HEK293T (cell line): ENCODE data around the gene HTR3D.
"Not testable (repeated sequence)": the region's sequence is repeated elsewhere in the genome, so short reads cannot be mapped to it uniquely, and the experiment has no call there.

Experiments
- CTCF ChIA-PET: fragments of 350-600 bp; formaldehyde crosslinking; extraction: SDS; loops from one replicate; lab custom pipeline; 2021; ENCODE audit warnings: antibody characterized with exemption, inconsistent platforms; lab: Yijun Ruan, JAX
- POLR2A ChIA-PET: fragments of 350-600 bp; formaldehyde crosslinking; extraction: SDS; loops from one replicate; lab custom pipeline; 2020; ENCODE audit warnings: antibody characterized with exemption, inconsistent platforms; lab: Yijun Ruan, JAX
- DNase-seq: peaks from one replicate; pipeline ENCODE4 v3.0.0; 2012; ENCODE audit warnings: mixed read lengths; ENCODE audit errors: extremely low spot score
- ARNT ChIP-seq: fragments of 450-650 bp; IDR thresholded peaks from 2 replicates; pipeline ENCODE4 v1.6.1; 2017; ENCODE audit warnings: mild to moderate bottlenecking
- BHLHE40 ChIP-seq: fragments of 450-650 bp; IDR thresholded peaks from 2 replicates; pipeline ENCODE4 v1.6.1; 2016; ENCODE audit warnings: mild to moderate bottlenecking, moderate library complexity, borderline replicate concordance
- CTBP1 ChIP-seq: fragments of 450-650 bp; IDR thresholded peaks from 2 replicates; pipeline ENCODE4 v1.6.1; 2016; ENCODE audit warnings: borderline replicate concordance
- ELF4 ChIP-seq: fragments of 450-650 bp; IDR thresholded peaks from 2 replicates; pipeline ENCODE4 v1.6.1; 2017; ENCODE audit warnings: antibody characterized with exemption
- FOXA1 ChIP-seq: fragments of 450-650 bp; IDR thresholded peaks from 2 replicates; pipeline ENCODE4 v1.6.1; 2016; ENCODE audit warnings: mild to moderate bottlenecking
- FOXK2 ChIP-seq: fragments of 450-650 bp; IDR thresholded peaks from 2 replicates; pipeline ENCODE4 v1.6.1; 2016; ENCODE audit warnings: mild to moderate bottlenecking
- FOXM1 ChIP-seq: fragments of 450-650 bp; IDR thresholded peaks from 2 replicates; pipeline ENCODE4 v1.6.1; 2017; ENCODE audit warnings: mild to moderate bottlenecking, borderline replicate concordance
- HDGF ChIP-seq: fragments of 450-650 bp; IDR thresholded peaks from 2 replicates; pipeline ENCODE4 v1.6.1; 2017; ENCODE audit warnings: antibody characterized with exemption, borderline replicate concordance
- L3MBTL2 ChIP-seq: fragments of 450-650 bp; conservative IDR thresholded peaks from 2 replicates; pipeline ENCODE4 v1.6.1; 2016; ENCODE audit warnings: mild to moderate bottlenecking
- LEF1 ChIP-seq: fragments of 450-650 bp; IDR thresholded peaks from 2 replicates; pipeline ENCODE4 v1.6.1; 2017; ENCODE audit warnings: mild to moderate bottlenecking, borderline replicate concordance
- NFRKB ChIP-seq: fragments of 450-650 bp; IDR thresholded peaks from 2 replicates; pipeline ENCODE4 v1.6.1; 2016; ENCODE audit warnings: mild to moderate bottlenecking, moderate library complexity
- SP1 ChIP-seq: fragments of 450-650 bp; IDR thresholded peaks from 2 replicates; pipeline ENCODE4 v1.6.1; 2017
- SUZ12 ChIP-seq: fragments of 450-650 bp; IDR thresholded peaks from 2 replicates; pipeline ENCODE4 v1.6.1; 2016; ENCODE audit warnings: mild to moderate bottlenecking
- TARDBP ChIP-seq: fragments of 450-650 bp; IDR thresholded peaks from 2 replicates; pipeline ENCODE4 v1.6.1; 2016
- ZNF384 ChIP-seq: fragments of 450-650 bp; IDR thresholded peaks from 2 replicates; pipeline ENCODE4 v1.6.1; 2016
- TF ChIP-seq, protein P1 (sequence below): fragments of 450-650 bp; IDR thresholded peaks from 2 replicates; pipeline ENCODE4 v1.6.1; 2016

The HTR3D gene

DNA sequence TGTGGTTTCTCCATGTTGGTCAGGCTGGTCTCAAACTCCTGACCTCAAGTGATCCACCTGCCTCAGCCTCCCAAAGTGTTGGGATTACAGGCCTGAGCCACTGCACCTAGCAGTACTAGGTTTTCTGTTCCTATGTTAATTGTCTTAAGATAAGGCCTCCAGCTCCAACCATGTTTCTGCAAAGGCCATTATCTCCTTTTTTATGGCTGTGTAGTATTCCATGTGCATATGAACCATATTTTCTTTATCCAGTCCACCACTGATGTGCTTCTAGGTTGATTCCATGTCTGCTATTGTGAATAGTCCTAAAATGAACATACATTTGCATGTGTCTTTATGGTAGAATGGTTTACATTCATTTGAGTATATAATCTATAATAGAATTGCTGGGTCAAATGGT, 31.1 kb downstream of the HTR3D start:
- no peak for DNase-seq
- TF ChIP-seq ELF4 = no peak
- TF ChIP-seq CTBP1 = no peak
- TF ChIP-seq SUZ12 = no peak
- TF ChIP-seq SP1 = no peak
- TF ChIP-seq HDGF = no peak
- TF ChIP-seq ARNT = no peak
- no peak for TF ChIP-seq LEF1
- no peak for TF ChIP-seq TARDBP
- TF ChIP-seq BHLHE40 = no peak
- TF ChIP-seq, protein P1, sequence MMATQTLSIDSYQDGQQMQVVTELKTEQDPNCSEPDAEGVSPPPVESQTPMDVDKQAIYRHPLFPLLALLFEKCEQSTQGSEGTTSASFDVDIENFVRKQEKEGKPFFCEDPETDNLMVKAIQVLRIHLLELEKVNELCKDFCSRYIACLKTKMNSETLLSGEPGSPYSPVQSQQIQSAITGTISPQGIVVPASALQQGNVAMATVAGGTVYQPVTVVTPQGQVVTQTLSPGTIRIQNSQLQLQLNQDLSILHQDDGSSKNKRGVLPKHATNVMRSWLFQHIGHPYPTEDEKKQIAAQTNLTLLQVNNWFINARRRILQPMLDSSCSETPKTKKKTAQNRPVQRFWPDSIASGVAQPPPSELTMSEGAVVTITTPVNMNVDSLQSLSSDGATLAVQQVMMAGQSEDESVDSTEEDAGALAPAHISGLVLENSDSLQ = no peak
- TF ChIP-seq NFRKB = no peak
- TF ChIP-seq FOXK2 = no peak
- POLR2A ChIA-PET = no interaction called here
- CTCF ChIA-PET = no interaction called here

DNA sequence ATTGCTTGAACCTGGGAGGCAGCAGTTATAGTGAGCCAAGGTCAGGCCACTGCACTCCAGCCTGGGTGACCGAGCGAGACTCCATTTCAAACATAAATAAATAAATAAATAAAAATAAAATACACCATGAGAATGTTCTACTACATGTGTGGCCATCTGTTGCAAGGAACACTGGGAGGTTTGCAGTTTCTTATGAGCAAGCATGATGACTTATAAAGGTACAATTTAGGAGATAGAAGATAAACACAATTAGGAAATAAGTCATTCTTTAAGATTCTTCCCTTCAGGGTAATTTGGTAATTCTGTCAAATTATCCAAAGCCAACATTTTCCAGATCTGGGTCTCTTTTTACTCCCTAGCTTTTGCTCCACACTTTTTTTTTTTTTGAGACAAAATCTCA, 34.7 kb downstream of the HTR3D start:
- no peak for TF ChIP-seq TARDBP
- no peak for TF ChIP-seq FOXM1
- TF ChIP-seq SUZ12 = no peak
- no peak for TF ChIP-seq CTBP1
- TF ChIP-seq, protein P1 = no peak
- no peak for TF ChIP-seq FOXA1
- TF ChIP-seq ZNF384 = no peak
- TF ChIP-seq FOXK2 = no peak
- no peak for TF ChIP-seq BHLHE40
- TF ChIP-seq LEF1 = no peak
- TF ChIP-seq L3MBTL2 = no peak
- TF ChIP-seq ARNT = no peak
- no peak for TF ChIP-seq ELF4
- TF ChIP-seq HDGF = no peak
- TF ChIP-seq SP1 = no peak
- TF ChIP-seq NFRKB = no peak
- DNase-seq = no peak
- ChIA-PET CTCF (interaction anchor here (0.7 kb wide), 1 partner anchor 1305 kb away, joined by 3 read pairs; no protein-coding TSS in a partner anchor), POLR2A (no interaction called here)

DNA sequence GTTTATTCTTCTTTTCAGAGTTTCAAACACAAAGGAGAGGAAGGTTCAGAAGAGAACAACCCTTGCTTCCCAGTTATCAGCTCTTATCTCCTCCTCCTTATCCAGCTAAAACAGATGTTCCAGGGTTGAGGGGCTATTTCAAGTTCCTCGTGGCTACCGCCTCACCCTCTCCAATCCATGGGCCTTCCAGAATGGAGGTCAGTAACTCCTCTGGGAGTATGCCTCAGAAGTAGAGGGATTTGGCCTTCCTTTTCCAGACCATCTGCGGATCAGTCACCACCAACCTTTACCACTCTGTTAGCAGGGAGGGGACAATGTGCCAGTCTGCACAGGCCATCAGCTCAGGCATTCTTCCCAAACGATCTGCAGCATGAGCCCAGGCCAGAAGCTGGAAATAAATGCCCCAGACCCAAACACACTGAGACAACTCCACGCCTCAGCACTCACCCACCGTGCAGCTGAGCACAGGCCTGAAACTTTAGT, 36.1 kb downstream of the HTR3D start:
- ChIA-PET CTCF (no interaction called here), POLR2A (no interaction called here)
- TF ChIP-seq HDGF = no peak
- no peak for TF ChIP-seq ZNF384
- no peak for TF ChIP-seq ELF4
- TF ChIP-seq ARNT = no peak
- TF ChIP-seq FOXA1 = no peak
- no peak for TF ChIP-seq LEF1
- no peak for TF ChIP-seq L3MBTL2
- no peak for TF ChIP-seq SUZ12
- TF ChIP-seq, protein P1 = no peak
- TF ChIP-seq FOXM1 = no peak
- TF ChIP-seq TARDBP = no peak
- TF ChIP-seq SP1 = no peak
- no peak for TF ChIP-seq CTBP1
- no peak for TF ChIP-seq NFRKB
- no peak for TF ChIP-seq FOXK2
- TF ChIP-seq BHLHE40 = no peak
- DNase-seq = no peak

DNA sequence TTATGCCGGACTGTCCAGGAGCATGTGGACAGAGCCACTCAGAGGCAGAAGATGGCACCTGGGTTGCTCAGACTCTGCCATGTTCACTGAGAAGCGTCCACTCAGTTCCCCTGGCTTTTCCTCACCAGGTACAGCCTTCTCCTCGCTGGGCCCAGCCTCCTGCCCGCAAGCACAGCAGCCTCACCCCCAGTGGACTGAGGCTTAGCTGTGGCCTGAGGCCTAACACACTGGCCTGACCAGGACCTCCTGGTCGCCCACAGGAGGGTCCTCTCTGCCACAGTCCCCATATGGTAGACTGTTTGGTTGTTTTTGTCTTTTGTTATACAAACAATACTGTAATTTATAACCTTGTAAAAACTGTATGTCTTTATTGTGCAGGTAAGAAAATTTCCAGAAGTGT, 36.8 kb downstream of the HTR3D start:
- ChIA-PET CTCF (no interaction called here), POLR2A (no interaction called here)
- no peak for TF ChIP-seq NFRKB
- no peak for TF ChIP-seq ZNF384
- TF ChIP-seq SP1 = no peak
- TF ChIP-seq HDGF = no peak
- no peak for TF ChIP-seq ARNT
- no peak for TF ChIP-seq TARDBP
- TF ChIP-seq FOXA1 = no peak
- no peak for TF ChIP-seq FOXK2
- TF ChIP-seq FOXM1 = no peak
- no peak for TF ChIP-seq L3MBTL2
- no peak for TF ChIP-seq BHLHE40
- no peak for TF ChIP-seq LEF1
- TF ChIP-seq CTBP1 = no peak
- TF ChIP-seq SUZ12 = no peak
- TF ChIP-seq, protein P1 = no peak
- no peak for TF ChIP-seq ELF4
- DNase-seq = no peak

DNA sequence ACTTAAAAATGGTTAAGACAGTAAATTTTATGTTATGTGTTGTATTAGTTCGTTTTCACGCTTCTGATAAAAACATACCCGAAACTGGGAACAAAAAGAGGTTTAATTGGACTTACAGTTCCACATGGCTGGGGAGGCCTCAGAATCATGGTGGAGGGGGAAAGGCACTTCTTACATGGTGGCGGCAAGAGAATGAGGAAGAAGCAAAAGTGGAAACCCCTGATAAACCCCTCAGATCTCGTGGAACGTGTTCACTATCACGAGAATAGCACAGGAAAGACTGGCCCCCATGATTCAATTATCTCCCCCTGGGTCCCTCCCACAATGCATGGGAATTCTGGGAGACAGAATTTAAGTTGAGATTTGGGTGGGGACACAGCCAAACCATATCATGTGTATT, 39.6 kb downstream of the HTR3D start:
- CTCF ChIA-PET = not testable (repeated sequence)

DNA sequence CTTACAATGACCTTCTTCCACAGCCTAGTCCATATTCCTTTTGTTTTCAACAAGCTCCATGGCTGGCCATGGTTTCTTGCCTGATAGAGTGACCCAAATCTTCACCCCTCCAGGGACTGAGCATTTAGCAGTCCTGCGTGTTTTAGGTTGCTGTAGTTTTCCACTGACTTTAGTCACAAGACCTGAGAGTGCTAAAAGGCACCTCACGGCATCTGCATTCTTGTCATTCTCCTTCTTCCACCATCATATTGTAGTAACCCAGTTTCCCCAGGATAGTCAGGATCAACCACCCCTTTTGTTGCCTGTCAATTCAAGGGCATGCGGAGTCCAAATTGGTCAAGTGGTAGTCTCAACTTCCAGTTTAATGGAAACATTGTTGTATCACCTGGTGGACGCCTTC, 42.1 kb downstream of the HTR3D start:
- CTCF ChIA-PET = no interaction called here
- TF ChIP-seq NFRKB (no peak), ELF4 (no peak), BHLHE40 (no peak), L3MBTL2 (no peak), SUZ12 (no peak), CTBP1 (no peak), FOXM1 (no peak), ARNT (no peak), FOXA1 (no peak), FOXK2 (no peak), TARDBP (no peak), HDGF (no peak), ZNF384 (no peak), LEF1 (no peak), SP1 (no peak)
- TF ChIP-seq, protein P1 = no peak
- POLR2A ChIA-PET = no interaction called here
- DNase-seq = no peak

More for the DNA sequence above, 39.6 kb downstream of the HTR3D start:
- POLR2A ChIA-PET, DNase-seq: not testable (repeated sequence)
